Esophagus muscularis mucosa (tissue), 3 donors: ENCODE measurements around the gene SHC1.
A peak's percentile ranks its signal among the peaks of the same experiment; 100 is the strongest.

Source experiments
- POLR2A ChIP-seq: fragments of 450-650 bp; IDR thresholded peaks from one replicate; pipeline ENCODE4 v1.6.1; 2017; ENCODE audit warnings: antibody characterized with exemption, moderate library complexity, mild to moderate bottlenecking, low read depth
- TF ChIP-seq, protein P1 (sequence below), 3 experiments: fragments of 200-600 bp in 2 of 3; fragments of 450-650 bp in 1 of 3; sonication (generic) in 2 of 3; IDR thresholded peaks; one replicate each; pipeline ENCODE4 v1.5.1; 2017 to 2019; ENCODE audit warnings: antibody characterized with exemption in 3 of 3, mild to moderate bottlenecking in 2 of 3, moderate library complexity in 1 of 3

DNA sequence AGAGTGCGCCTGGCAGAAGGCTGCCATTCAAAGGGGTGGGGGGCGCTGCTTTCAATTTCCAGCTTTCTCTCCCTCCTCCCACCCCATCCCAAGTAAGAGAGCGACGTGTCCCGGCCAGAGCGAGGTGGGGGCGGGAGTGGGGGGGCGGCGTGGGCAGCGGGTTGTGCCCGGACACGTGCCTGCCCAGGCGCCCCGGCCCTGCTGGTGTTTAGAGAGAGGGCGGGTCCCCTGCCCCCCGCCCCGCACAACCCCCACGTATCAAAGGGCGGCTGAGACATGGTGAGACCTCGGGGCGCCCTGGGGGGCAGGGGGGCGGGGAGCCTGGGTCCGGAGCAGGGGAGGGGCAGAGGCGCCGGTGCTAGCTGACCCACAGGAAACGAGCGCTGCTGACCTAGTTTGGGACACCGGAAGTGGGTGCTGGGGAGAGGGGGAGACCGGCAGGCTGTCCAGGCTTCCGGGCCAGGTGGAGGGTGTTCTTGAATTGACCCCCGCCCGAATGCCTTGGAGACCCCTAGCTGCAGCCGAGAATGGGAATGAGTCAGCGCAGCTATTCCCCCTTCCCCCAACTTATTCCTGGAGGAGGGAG lies 33.3 kb upstream of the SHC1 start:
- TF ChIP-seq, protein P1, sequence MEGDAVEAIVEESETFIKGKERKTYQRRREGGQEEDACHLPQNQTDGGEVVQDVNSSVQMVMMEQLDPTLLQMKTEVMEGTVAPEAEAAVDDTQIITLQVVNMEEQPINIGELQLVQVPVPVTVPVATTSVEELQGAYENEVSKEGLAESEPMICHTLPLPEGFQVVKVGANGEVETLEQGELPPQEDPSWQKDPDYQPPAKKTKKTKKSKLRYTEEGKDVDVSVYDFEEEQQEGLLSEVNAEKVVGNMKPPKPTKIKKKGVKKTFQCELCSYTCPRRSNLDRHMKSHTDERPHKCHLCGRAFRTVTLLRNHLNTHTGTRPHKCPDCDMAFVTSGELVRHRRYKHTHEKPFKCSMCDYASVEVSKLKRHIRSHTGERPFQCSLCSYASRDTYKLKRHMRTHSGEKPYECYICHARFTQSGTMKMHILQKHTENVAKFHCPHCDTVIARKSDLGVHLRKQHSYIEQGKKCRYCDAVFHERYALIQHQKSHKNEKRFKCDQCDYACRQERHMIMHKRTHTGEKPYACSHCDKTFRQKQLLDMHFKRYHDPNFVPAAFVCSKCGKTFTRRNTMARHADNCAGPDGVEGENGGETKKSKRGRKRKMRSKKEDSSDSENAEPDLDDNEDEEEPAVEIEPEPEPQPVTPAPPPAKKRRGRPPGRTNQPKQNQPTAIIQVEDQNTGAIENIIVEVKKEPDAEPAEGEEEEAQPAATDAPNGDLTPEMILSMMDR (IDR thresholded peaks at IDR 0.05): no peak
- peak; percentile 33 for TF ChIP-seq POLR2A
